BLaER1 treated with 17β-estradiol and CSF1 and Interleukin-3, amounts not matched to agents 10 nM and 100 nM (cell line): ENCODE data around the gene ACTL6B.
A peak's percentile ranks its signal among the peaks of the same experiment; 100 is the strongest.

Experiments used
- H3K27ac ChIP-seq, 11 experiments: shearing (Covaris generic); formaldehyde crosslinking; 2 replicates each; pipeline ENCODE4 v1.8.1; 2022
- H3K27me3 ChIP-seq, 11 experiments: shearing (Covaris generic); formaldehyde crosslinking; 2 replicates each; pipeline ENCODE4 v1.8.1; 2022
- H3K36me3 ChIP-seq, 11 experiments: shearing (Covaris generic); formaldehyde crosslinking; 2 replicates each; pipeline ENCODE4 v1.8.1; 2022
- H3K4me1 ChIP-seq, 10 experiments: shearing (Covaris generic); formaldehyde crosslinking; 2 replicates each; pipeline ENCODE4 v1.8.1; 2022
- H3K4me2 ChIP-seq, 11 experiments: shearing (Covaris generic); formaldehyde crosslinking; 2 replicates each; pipeline ENCODE4 v1.8.1; 2022
- H3K4me3 ChIP-seq, 10 experiments: shearing (Covaris generic); formaldehyde crosslinking; 2 replicates each; pipeline ENCODE4 v1.8.1; 2022
- H3K9ac ChIP-seq, 11 experiments: shearing (Covaris generic); formaldehyde crosslinking; 2 replicates each; pipeline ENCODE4 v1.8.1; 2022
- H3K9me3 ChIP-seq, 11 experiments: shearing (Covaris generic); formaldehyde crosslinking; replicated peaks in 1 of 11; 2 replicates each; pipeline ENCODE4 v1.8.1; 2022
- H4K20me1 ChIP-seq, 11 experiments: shearing (Covaris generic); formaldehyde crosslinking; 2 replicates each; pipeline ENCODE4 v1.8.1; 2022
- Cebpa-rat ChIP-seq, 11 experiments: shearing (Covaris generic); IDR thresholded peaks; 2 replicates each; pipeline ENCODE4 v1.8.1; 2022

ACTL6B gene

DNA sequence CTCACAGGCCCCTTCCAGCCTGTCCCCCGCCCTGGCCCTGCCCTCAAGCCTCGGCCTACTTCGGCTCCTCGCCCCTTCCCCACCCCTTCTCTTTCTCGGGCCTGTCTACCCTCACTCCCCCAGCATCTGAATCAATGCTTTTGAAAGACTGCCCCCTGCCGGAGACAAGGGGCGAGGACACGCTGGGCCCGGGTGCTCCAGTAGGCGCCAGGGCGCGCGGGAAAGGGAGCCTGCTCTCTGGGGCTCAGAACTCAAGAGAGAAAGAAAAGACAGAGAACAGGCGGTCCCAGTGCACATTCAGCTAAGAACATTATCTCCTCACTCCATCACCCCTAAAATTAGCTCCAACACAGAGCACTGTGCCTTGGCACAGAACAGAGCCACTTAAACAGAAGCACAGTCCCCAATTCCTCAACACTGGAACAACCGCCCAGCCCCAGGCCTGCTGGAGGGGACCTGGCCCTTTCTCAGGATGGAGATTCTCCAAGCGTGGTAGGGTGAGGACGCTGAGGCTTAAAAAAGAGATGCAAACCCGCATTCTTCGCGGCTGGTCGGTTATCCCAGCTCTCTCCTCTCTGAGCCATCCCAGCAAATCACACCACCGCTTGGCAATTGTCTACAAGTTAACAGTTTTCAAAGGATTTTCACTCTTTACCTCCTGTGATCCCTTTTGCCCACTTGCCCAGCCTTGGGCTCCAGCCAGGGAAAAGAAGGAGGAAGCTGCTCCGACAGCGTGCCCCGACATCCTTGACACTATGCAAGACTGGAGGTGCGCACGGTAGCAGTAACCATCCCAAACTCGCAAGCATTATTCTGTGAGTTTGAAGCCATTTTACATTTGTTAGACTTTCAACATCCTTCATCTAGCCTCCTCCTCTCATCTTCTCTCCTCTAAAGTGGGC, 35.7 kb upstream of the ACTL6B start:
- no peaks in the 10 kb centered on the region for H3K27me3 ChIP-seq
- H3K4me2 ChIP-seq = peak overlapping the region; percentile 95 to 99 (median 98)
- H3K36me3 ChIP-seq = peaks cover 16 to 36% (median 23%) of the 10 kb centered on the region in 11 experiments
- TF ChIP-seq Cebpa-rat (IDR thresholded peaks at IDR 0.05) = no peak
- H3K27ac ChIP-seq = peak overlapping the region in 8 of 11 experiments; percentile 92 to 96 (median 95); a peak in 14 of 22 replicates
- H3K9ac ChIP-seq = peak overlapping the region; percentile 96 to 99 (median 97)
- no peaks in the 10 kb centered on the region for H3K9me3 ChIP-seq
- peaks cover 48 to 69% (median 59%) of the 10 kb centered on the region in 10 experiments for H3K4me1 ChIP-seq
- peak overlapping the region; percentile 91 to 99 (median 98) for H3K4me3 ChIP-seq
- H4K20me1 ChIP-seq = peaks cover 59 to 69% (median 66%) of the 10 kb centered on the region in 11 experiments

DNA sequence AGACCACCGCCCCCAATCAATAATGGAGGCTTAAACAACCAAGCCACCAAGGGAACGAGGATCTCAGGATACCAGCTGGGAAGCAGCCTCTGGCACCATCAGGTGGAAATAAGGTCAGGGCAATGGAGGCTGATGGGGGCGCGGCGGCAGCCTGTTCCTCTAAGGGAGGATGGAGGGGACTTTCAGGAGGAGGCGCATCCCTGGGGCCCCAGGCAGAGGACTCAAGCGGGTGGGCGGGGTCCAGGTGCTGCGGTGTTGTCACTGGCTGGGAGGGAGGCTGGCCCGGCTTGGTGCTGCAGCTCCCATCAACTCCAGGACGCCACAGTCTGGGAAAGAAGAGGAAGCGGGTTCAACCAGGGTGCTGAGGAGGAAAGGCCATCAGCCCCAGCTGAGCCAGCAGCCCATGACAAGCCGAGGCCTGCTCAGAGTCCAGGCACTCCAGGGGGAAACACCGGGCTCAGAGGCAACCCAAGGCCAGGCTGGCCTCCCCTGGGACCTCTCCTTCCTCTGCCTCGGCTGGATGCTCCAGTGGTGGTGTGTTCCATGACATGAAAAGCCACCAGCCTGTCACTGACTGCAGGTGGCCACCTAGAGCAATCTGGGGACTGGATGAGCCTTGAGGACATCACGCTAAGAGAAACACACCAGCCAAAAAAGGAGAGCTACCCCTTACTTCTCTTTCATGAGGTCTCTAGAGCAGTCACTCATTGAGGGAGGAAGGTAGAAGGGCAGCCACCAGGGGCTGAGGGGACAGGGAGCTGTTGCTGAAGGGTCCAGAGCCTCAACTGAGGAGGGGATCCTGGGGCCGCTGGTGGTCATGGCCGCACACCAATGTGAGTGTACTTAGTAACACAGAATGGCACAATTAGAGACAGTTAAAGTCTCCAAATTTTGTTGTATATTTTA, 33.2 kb upstream of the ACTL6B start:
- H3K36me3 ChIP-seq = peaks cover 41 to 61% (median 47%) of the 10 kb centered on the region in 11 experiments
- H3K4me3 ChIP-seq = peak overlapping the region in 3 of 10 experiments; percentile 3 to 11 (median 8); a peak in 1 of 20 replicates
- H3K27ac ChIP-seq = peak overlapping the region in 9 of 11 experiments; percentile 23 to 67 (median 42); a peak in 15 of 22 replicates
- H3K27me3 ChIP-seq = no peaks in the 10 kb centered on the region
- H3K9ac ChIP-seq = peak overlapping the region; percentile 10 to 70 (median 56); a peak in 19 of 22 replicates
- H4K20me1 ChIP-seq = peaks cover 81 to 92% (median 88%) of the 10 kb centered on the region in 11 experiments
- no peak for TF ChIP-seq Cebpa-rat (IDR thresholded peaks at IDR 0.05)
- H3K4me2 ChIP-seq = peak overlapping the region; percentile 85 to 99 (median 98)
- H3K4me1 ChIP-seq = peaks cover 47 to 55% (median 52%) of the 10 kb centered on the region in 10 experiments
- H3K9me3 ChIP-seq = no peaks in the 10 kb centered on the region

DNA sequence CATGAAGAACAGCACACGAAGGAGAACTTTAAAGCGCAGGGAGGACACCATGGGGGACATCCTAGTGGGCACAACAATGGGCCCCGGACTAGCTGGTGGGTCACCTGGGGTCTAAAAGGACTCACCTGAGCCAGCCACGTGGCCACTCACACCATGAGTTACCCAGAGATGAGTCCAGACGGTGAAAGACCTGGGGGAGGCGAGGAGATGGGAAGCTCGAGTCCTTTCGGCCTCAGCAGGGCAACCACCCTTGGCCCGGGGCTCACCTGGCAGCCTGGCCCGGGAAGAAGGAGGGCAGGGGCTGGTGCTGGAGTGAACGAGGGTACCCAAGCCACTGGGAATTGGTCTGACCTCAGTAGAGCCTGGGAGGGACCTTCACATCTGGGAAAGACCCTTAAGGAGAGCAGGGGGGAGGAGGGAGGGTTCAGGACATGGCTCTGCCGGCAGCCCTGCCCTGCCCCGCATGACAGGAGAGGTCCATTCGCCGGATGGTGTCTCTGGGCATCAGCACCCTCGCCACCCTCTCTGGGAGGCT, 32.1 kb upstream of the ACTL6B start:
- no peaks in the 10 kb centered on the region for H3K9me3 ChIP-seq
- H3K9ac ChIP-seq = peak overlapping the region; percentile 10 to 70 (median 56); a peak in 17 of 22 replicates
- TF ChIP-seq Cebpa-rat (IDR thresholded peaks at IDR 0.05) = no peak
- H3K36me3 ChIP-seq = peaks cover 52 to 71% (median 58%) of the 10 kb centered on the region in 11 experiments
- 0 out of 20 replicates have a peak overlapping the region, but pooled peaks of 1 of the 10 experiments have one; percentile 22 for H3K4me3 ChIP-seq
- H4K20me1 ChIP-seq = peaks cover 87 to 100% (median 95%) of the 10 kb centered on the region in 11 experiments
- H3K27me3 ChIP-seq = no peaks in the 10 kb centered on the region
- peak overlapping the region in 10 of 11 experiments; percentile 85 to 99 (median 98); a peak in 20 of 22 replicates for H3K4me2 ChIP-seq
- H3K27ac ChIP-seq = peak overlapping the region in 9 of 11 experiments; percentile 3 to 67 (median 42); a peak in 15 of 22 replicates
- peaks cover 47 to 55% (median 51%) of the 10 kb centered on the region in 10 experiments for H3K4me1 ChIP-seq

DNA sequence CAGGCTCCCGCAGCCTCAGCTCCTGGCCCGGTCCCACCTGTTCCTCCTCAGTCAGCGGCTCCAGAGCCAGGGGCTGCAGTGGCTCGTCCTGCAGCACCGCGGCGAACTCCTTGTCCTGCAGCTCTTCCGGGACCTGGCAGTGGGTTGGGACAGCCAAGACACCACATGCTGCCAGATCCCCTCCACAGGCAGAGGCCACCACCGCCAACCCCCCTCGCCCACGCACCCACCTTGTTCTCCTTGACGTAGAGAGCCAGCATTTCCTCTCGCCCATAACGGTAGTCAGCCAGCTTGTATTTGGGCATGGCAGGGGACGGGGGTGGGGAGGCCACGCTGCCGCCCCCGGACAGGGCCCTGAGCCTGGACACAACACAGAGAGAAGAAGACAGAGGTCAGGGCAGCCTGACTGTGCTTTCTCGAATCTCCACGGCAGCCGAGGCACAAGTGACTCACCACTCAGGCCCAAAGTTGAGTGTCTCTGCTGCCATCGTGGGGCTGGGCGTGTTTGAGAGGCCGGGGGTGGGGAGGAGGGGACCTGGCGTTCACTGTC, 31.6 kb upstream of the ACTL6B start:
- Histone ChIP-seq H3K4me2 (peak overlapping the region in 2 of 11 experiments; percentile 98 to 99; a peak in 4 of 22 replicates), H3K4me1 (peaks cover 46 to 53% (median 47%) of the 10 kb centered on the region in 10 experiments), H3K36me3 (peaks cover 57 to 77% (median 64%) of the 10 kb centered on the region in 11 experiments), H3K9ac (peak overlapping the region in 3 of 11 experiments; percentile 11 to 64 (median 19); a peak in 2 of 22 replicates), H3K9me3 (no peaks in the 10 kb centered on the region), H3K27ac (no peak overlapping the region), H3K27me3 (no peaks in the 10 kb centered on the region), H4K20me1 (peaks cover 87 to 100% (median 95%) of the 10 kb centered on the region in 11 experiments), H3K4me3 (no peak overlapping the region)
- no peak for TF ChIP-seq Cebpa-rat (IDR thresholded peaks at IDR 0.05)

DNA sequence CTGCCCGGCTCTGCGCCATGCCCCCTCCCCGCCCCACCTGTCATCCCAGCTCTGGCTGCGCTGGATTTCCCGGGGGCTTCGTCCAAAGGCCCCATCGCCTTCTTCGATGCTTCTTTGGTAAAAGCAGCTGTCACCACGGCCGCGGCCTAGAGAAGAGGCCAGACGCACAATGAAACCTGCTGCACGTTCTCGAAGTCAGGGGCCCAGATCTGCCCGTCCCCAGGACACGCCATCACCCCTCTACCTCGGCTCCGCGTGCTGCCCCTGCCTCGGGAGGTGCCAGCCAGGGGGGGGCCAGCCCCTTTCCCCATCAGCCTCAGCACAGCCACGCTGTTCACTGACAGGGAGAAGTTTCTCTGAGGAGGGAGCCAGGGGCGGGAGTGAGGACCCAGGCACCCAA, 31.0 kb upstream of the ACTL6B start:
- peaks cover 40 to 47% (median 42%) of the 10 kb centered on the region in 10 experiments for H3K4me1 ChIP-seq
- peak overlapping the region in 1 of 11 experiments; percentile 14; a peak in 1 of 22 replicates for H3K27ac ChIP-seq
- H3K9ac ChIP-seq = no peak overlapping the region
- TF ChIP-seq Cebpa-rat (IDR thresholded peaks at IDR 0.05) = no peak
- H4K20me1 ChIP-seq = peaks cover 87 to 100% (median 95%) of the 10 kb centered on the region in 11 experiments
- H3K27me3 ChIP-seq = no peaks in the 10 kb centered on the region
- H3K4me2 ChIP-seq = no peak overlapping the region
- H3K36me3 ChIP-seq = peaks cover 63 to 83% (median 69%) of the 10 kb centered on the region in 11 experiments
- no peak overlapping the region for H3K4me3 ChIP-seq
- no peaks in the 10 kb centered on the region for H3K9me3 ChIP-seq

DNA sequence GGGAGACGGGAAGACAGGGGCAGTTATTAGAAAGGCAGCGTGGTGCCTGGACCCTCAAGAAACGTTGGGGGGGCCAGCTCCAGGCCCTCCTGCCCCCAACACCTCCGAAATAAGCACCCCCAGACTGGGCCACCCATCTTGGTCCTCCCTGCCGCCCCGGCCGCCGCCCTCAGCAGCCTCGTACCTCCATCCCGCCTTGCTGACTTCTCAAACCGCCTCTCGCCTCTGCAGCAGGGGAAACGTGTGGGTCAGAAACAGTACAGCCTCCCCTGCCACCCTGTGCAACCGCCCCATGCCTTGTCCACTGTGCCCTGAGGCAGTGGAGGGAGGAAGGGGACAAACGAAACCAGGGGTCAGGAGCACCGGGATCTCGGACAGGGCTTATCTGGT, 30.6 kb upstream of the ACTL6B start:
- Histone ChIP-seq H3K27me3 (no peaks in the 10 kb centered on the region), H3K4me2 (no peak overlapping the region), H3K36me3 (peaks cover 67 to 87% (median 74%) of the 10 kb centered on the region in 11 experiments), H3K4me1 (peaks cover 36 to 47% (median 37%) of the 10 kb centered on the region in 10 experiments), H4K20me1 (peaks cover 87 to 100% (median 95%) of the 10 kb centered on the region in 11 experiments), H3K9ac (no peak overlapping the region), H3K27ac (peak overlapping the region in 1 of 11 experiments; percentile 14; a peak in 1 of 22 replicates), H3K9me3 (no peaks in the 10 kb centered on the region), H3K4me3 (no peak overlapping the region)
- no peak for TF ChIP-seq Cebpa-rat (IDR thresholded peaks at IDR 0.05)

DNA sequence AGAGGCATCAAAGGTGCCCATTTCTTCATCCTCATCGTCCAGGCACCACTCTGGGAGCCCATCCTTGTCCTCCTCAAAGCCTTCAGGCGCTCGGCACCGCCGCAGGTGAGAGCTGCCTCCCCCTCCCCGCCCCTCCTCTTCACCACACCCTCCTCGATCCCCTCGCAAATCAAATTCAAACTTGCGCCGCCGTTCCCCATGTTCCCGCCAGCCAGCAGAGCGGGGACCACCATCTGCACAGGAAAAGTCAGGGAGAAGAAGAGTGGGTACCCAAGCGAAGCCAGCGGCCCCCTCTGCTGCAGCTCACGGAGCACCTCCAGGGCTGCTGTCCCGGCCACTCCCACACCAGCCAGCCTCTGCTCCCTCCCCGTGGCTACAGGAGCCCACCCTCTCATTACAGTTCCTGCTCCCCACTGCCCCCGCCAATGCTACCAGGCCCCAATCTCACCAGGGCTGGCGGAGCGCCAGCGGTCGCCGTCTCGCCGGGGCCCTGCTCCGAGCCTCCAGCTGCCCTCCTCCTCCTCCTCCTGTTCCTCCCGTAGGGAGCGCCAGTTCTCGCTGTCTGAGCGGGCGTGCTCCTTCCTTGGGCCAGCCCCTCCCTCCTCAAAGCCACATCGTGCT, 30.1 kb upstream of the ACTL6B start:
- Histone ChIP-seq H4K20me1 (peaks cover 87 to 100% (median 95%) of the 10 kb centered on the region in 11 experiments), H3K36me3 (peaks cover 72 to 92% (median 79%) of the 10 kb centered on the region in 11 experiments), H3K4me2 (no peak overlapping the region)

More for the DNA sequence above, 30.1 kb upstream of the ACTL6B start:
- Histone ChIP-seq H3K4me1 (peaks cover 31 to 46% (median 32%) of the 10 kb centered on the region in 10 experiments), H3K9ac (peak overlapping the region in 1 of 11 experiments; percentile 17; a peak in 1 of 22 replicates), H3K9me3 (no peaks in the 10 kb centered on the region), H3K27ac (no peak overlapping the region; a peak in 1 of 22 replicates), H3K4me3 (no peak overlapping the region), H3K27me3 (no peaks in the 10 kb centered on the region)
- no peak for TF ChIP-seq Cebpa-rat (IDR thresholded peaks at IDR 0.05)
